Neural cell (in vitro differentiated cells): ENCODE data around the gene ITGA11.

Experiments used
- CTCF ChIP-seq: fragments of 450-650 bp; IDR thresholded peaks from 2 replicates; pipeline ENCODE4 v1.5.1; 2014; ENCODE audit warnings: antibody characterized with exemption, mild to moderate bottlenecking, moderate library complexity; ENCODE audit not compliant: poor library complexity, severe bottlenecking
- EP300 ChIP-seq: fragments of 450-650 bp; conservative IDR thresholded peaks from 2 replicates; pipeline ENCODE4 v1.6.1; 2014; ENCODE audit warnings: antibody characterized with exemption, mild to moderate bottlenecking, moderate library complexity; ENCODE audit not compliant: poor library complexity, severe bottlenecking
- EZH2 ChIP-seq: fragments of 200-600, 300-800 bp; shearing (Covaris generic), sonication (generic); IDR thresholded peaks from 2 replicates; pipeline ENCODE4 v1.6.1; 2014; ENCODE audit warnings: antibody characterized with exemption, low read length, borderline replicate concordance, mild to moderate bottlenecking; ENCODE audit not compliant: insufficient read depth, poor library complexity, severe bottlenecking
- POLR2AphosphoS5 ChIP-seq: IDR thresholded peaks from 2 replicates; pipeline ENCODE4 v1.6.1; 2012
- RAD21 ChIP-seq: fragments of 450-650 bp; conservative IDR thresholded peaks from 2 replicates; pipeline ENCODE4 v1.6.1; 2014; ENCODE audit warnings: antibody characterized with exemption, mild to moderate bottlenecking, moderate library complexity
- REST ChIP-seq: IDR thresholded peaks from 2 replicates; pipeline ENCODE4 v1.6.1; 2012; ENCODE audit warnings: borderline replicate concordance
- SMC3 ChIP-seq: fragments of 450-650 bp; conservative IDR thresholded peaks from 2 replicates; pipeline ENCODE4 v1.6.1; 2014; ENCODE audit warnings: antibody characterized with exemption, mild to moderate bottlenecking, moderate library complexity; ENCODE audit not compliant: poor library complexity
- TAF1 ChIP-seq: IDR thresholded peaks from 2 replicates; pipeline ENCODE4 v1.6.1; 2012; ENCODE audit warnings: low read depth

DNA sequence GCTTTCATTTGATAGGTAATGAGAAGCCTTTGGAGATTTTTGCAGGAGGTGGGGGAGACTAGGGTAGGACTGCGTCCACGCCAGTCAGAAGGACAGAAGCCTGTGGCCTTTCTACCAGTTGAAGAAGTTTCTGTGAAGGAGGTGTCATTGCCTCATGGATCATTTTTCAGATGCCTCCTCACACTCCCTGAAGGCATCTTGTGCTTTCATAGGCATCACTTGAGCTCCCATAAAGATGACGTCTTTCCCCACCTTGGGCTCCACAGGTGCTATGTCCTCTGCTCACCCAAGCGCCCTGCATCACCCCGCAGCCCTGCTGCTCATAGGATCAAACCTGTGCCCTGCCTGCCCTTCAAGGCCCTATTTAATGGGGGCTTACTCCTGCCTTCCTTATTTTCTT is 7.5 kb upstream of the ITGA11 start:
- TF ChIP-seq REST, result no peak
- TF ChIP-seq CTCF, result no peak
- TF ChIP-seq RAD21, result no peak
- TF ChIP-seq EZH2, result no peak
- TF ChIP-seq SMC3, result no peak
- no peak for TF ChIP-seq POLR2AphosphoS5
- no peak for TF ChIP-seq EP300
- TF ChIP-seq TAF1, result no peak
